HEK293T (cell line): ENCODE measurements around the gene C11orf68.
"Not testable (repeated sequence)": the region's sequence is repeated elsewhere in the genome, so short reads cannot be mapped to it uniquely, and the experiment has no call there.

ENCODE experiments used
- ARNT ChIP-seq: fragments of 450-650 bp; IDR thresholded peaks from 2 replicates; pipeline ENCODE4 v1.6.1; 2017; ENCODE audit warnings: mild to moderate bottlenecking
- BHLHE40 ChIP-seq: fragments of 450-650 bp; IDR thresholded peaks from 2 replicates; pipeline ENCODE4 v1.6.1; 2016; ENCODE audit warnings: mild to moderate bottlenecking, moderate library complexity, borderline replicate concordance
- CTBP1 ChIP-seq: fragments of 450-650 bp; IDR thresholded peaks from 2 replicates; pipeline ENCODE4 v1.6.1; 2016; ENCODE audit warnings: borderline replicate concordance
- ELF4 ChIP-seq: fragments of 450-650 bp; IDR thresholded peaks from 2 replicates; pipeline ENCODE4 v1.6.1; 2017; ENCODE audit warnings: antibody characterized with exemption
- FOXA1 ChIP-seq: fragments of 450-650 bp; IDR thresholded peaks from 2 replicates; pipeline ENCODE4 v1.6.1; 2016; ENCODE audit warnings: mild to moderate bottlenecking
- FOXK2 ChIP-seq: fragments of 450-650 bp; IDR thresholded peaks from 2 replicates; pipeline ENCODE4 v1.6.1; 2016; ENCODE audit warnings: mild to moderate bottlenecking
- FOXM1 ChIP-seq: fragments of 450-650 bp; IDR thresholded peaks from 2 replicates; pipeline ENCODE4 v1.6.1; 2017; ENCODE audit warnings: mild to moderate bottlenecking, borderline replicate concordance
- L3MBTL2 ChIP-seq: fragments of 450-650 bp; conservative IDR thresholded peaks from 2 replicates; pipeline ENCODE4 v1.6.1; 2016; ENCODE audit warnings: mild to moderate bottlenecking
- NFRKB ChIP-seq: fragments of 450-650 bp; IDR thresholded peaks from 2 replicates; pipeline ENCODE4 v1.6.1; 2016; ENCODE audit warnings: mild to moderate bottlenecking, moderate library complexity
- PKNOX1 ChIP-seq: fragments of 450-650 bp; IDR thresholded peaks from 2 replicates; pipeline ENCODE4 v1.6.1; 2016
- SP1 ChIP-seq: fragments of 450-650 bp; IDR thresholded peaks from 2 replicates; pipeline ENCODE4 v1.6.1; 2017
- SUZ12 ChIP-seq: fragments of 450-650 bp; IDR thresholded peaks from 2 replicates; pipeline ENCODE4 v1.6.1; 2016; ENCODE audit warnings: mild to moderate bottlenecking
- ZNF384 ChIP-seq: fragments of 450-650 bp; IDR thresholded peaks from 2 replicates; pipeline ENCODE4 v1.6.1; 2016

GRCh38 chr11:65951641-65952040 is 32.8 kb upstream of the C11orf68 start:
- TF ChIP-seq SUZ12, BHLHE40, SP1, CTBP1, FOXM1, ZNF384, FOXA1, L3MBTL2, ELF4, FOXK2, ARNT, PKNOX1, NFRKB: not testable (repeated sequence)
